Activated CD8-positive, alpha-beta memory T cell treated with anti-CD3 and anti-CD28 coated beads for 24 hours (primary cell): ENCODE measurements around the gene HMX1.

Experiments
- DNase-seq: peaks from one replicate; pipeline ENCODE4 v3.0.0-alpha.2; 2020

Gene HMX1

GRCh38 chr4:8854931-8855330 lies 16.7 kb downstream of the HMX1 start:
- no peak for DNase-seq

GRCh38 chr4:8854016-8854415 lies 17.6 kb downstream of the HMX1 start:
- no peak for DNase-seq

- DNase-seq: no peak
These were observed 18.4 kb downstream of the HMX1 start for GRCh38 chr4:8853249-8853648.

DNA sequence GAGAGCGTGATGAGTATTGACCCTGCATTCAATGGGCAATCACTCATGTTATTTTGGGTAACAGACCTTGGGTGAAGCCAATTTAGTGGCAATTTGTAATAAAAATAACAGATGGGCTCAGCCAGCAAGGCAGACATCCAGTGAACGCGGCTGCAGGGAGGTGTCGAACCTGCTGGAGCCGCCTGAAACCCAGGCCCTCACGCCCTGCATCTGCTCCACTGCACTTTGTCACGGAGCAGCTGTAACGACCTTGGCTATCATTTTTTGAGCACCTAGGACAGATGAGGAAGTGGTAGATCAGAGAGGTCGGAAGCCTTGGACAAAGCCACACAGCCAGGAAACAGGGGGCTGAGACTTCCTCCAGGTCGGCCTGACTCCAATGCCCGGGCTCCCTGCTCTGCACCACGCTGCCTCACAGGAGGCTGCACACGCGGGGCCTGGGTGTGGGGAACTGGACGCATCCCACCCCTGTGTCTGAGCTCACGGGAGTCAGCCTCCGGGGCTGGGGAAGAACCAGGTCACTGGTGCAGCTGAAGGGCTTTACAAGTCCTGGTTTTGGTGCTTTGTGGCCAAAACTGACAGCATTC lies 19.4 kb downstream of the HMX1 start:
- no peak for DNase-seq

- DNase-seq: no peak
These were observed 20.1 kb downstream of the HMX1 start for GRCh38 chr4:8851321-8852117.

DNA sequence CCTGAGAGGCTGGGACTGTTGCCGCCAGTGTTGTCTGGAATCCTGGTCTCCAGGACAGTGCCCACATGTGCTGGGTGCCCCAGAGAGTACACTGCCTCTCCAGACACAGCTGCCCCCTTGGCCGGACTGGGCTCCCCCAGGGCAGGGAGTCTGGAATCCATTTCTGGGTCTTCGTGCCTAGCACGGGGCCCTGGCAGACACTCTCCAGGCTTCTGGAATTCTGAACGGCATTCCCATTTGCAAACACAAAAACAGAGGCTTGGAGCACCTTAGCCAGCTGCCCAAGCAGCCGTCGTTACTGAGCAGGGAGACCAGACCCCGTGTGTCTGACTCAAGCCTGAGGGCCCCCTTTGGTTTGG lies 20.8 kb downstream of the HMX1 start:
- no peak for DNase-seq

DNA sequence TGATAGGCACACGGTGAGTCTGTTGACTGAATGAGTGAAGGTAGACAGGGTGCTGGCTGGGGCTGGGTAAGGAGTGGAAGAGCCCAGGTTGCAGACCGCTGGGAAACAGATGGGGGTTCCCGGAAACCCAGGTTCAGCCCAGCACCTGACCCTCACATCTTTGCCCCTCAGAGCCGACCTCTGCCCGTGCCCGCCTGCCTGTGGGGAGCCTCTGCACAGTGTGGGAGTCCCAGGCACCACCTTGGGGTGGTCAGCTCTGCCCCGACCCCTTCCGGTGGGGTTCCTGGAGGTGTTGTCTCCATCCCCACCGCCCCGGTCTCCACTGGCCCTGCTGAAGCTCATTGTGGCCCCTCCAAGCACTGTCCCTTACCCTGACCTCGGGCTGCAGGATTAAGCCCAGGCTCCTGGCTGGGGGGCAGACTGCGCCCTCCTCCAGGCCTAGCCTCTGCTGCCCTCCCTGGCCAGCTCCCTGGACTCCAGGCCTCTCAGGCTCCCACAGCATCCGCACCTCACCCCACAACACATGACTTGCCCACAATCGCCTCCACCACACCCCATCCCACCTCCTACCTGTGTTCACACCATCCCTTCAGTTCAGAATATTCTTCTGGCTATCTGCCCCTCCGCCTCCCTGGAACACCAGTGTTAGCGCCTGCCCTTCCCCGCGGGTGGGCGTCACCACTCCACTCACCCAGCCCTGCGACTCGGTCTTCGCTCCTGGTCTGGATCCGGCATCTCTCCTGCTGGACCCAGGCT lies 21.4 kb downstream of the HMX1 start:
- DNase-seq: no peak

GRCh38 chr4:8849266-8850073 lies 22.2 kb downstream of the HMX1 start:
- DNase-seq: peak; percentile 43

DNA sequence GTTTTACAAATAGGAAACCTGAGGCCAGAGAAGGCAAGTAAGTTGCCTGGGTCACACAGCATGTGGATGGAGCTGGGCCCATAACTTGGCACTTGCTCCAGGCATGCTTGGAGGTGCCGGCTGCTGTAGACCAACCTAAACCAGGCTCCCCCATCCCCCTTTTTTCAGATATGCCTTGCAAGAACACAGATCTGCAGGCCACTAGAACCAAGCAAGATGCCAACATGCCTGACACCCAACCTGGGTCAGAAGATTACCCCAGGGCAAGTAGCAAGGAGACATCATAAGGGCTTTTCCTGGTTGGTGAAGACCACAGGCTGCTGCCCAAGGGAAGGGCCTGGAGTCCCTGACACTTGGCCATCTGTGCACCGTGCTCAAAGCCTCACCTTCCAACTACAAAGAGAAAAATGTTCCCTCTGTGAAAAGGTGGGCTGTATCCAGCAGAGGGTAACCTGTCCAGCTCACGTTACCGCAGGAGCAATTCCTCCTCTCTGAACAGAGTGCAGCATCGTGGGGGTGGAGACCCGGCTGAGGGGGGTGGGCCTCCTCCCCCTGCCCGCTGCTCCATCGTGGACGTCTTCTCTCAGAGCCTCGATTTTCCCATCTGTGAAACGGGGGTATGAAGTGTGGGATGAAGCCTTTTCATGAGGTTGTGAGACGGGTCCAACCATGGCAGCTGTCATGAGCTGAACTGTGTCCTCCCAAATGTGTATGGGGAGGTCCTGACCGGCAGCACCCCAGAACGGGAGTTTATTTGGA lies 23.0 kb downstream of the HMX1 start:
- DNase-seq: peak; percentile 33

- DNase-seq: peak; percentile 13
These were observed 23.9 kb downstream of the HMX1 start for GRCh38 chr4:8847764-8848163.

- DNase-seq: peak; percentile 9
These were observed 24.3 kb downstream of the HMX1 start for GRCh38 chr4:8847331-8847730.

DNA sequence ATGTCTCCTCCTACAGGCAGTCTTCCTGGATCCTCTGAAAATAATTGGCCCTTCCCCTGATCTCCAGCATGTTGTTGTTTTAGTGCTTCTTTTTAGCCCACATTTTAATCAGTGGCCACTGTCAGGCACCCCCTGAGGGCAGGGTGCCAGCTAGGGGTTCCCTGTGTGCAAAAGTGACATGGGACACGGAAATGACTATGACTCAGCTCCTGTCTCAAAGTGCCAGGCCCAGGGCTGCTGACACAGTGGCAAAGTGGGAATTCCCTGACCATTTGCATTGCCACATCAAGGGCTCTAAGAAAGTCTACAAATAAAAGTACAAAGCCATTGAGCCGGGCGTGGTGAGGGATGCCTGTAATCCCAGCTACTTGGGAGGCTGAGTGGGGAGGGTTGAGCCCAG lies 24.8 kb downstream of the HMX1 start:
- no peak for DNase-seq

- peak; percentile 11 for DNase-seq
These were observed 25.5 kb downstream of the HMX1 start for GRCh38 chr4:8846046-8846720.

DNA sequence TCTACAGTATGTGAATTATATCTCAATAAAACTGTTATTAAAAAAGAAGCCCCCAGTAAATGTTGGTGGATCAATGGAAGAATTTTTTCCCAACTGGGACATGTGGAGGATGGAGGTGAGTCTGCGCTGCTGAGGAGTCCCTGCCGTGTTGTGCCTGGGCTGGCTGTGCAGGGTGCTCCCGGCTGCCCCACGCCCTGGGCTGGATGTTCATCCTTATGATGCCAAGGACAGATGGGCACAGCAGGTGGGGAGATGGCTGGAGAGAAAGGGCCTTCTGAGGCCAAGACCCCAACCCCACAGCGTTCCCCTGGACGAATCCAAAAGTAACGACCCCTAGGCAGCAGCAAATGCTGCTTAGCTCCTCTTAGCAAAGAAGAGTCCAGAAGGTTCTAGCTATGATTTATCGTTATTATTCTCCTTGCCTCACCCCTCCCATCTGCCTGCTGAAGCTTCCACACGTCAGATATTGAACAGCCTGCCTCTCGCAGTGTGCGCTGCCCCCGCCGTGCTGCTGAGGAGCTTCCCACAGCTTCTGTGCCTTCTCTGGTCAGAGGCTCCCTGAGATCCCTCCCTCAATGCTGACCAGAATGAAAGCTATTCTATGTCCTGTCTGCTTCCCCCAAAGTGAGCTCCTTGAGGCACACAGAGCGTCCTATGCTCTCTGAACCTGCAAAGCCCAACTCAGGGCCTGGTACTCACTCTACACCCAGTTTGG lies 26.5 kb downstream of the HMX1 start:
- DNase-seq: peak; percentile 17

GRCh38 chr4:8843597-8843996 lies 28.0 kb downstream of the HMX1 start:
- no peak for DNase-seq

GRCh38 chr4:8842614-8843013 lies 29.0 kb downstream of the HMX1 start:
- DNase-seq: no peak

DNA sequence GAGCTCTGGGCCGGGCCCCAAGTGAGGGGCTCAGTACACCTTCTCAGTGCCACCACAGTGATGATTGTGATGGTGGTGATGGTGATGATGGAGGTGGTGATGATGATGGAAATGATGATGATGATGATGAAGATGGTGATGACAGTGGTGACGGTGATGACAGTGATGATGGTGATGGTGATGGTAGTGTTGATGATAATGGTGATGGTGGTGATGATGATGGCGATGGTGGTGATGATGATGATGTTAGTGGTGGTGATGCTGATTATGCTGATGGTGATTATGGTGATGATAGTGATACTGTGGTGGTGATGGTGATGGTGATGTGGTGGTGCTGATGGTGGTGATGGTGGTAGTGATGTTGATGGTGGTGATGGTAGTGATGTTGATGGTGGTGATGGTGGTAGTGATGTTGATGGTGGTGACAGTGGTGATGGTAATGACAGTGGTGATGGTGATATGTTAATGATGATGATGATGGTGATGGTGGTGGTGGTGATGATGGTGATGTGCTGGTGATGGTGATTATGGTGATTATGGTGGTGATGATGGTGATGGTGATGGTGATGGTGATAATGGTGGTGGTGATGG lies 29.9 kb downstream of the HMX1 start:
- DNase-seq: peak; percentile 28

GRCh38 chr4:8840816-8841455 lies 30.7 kb downstream of the HMX1 start:
- DNase-seq: peak; percentile 37

DNA sequence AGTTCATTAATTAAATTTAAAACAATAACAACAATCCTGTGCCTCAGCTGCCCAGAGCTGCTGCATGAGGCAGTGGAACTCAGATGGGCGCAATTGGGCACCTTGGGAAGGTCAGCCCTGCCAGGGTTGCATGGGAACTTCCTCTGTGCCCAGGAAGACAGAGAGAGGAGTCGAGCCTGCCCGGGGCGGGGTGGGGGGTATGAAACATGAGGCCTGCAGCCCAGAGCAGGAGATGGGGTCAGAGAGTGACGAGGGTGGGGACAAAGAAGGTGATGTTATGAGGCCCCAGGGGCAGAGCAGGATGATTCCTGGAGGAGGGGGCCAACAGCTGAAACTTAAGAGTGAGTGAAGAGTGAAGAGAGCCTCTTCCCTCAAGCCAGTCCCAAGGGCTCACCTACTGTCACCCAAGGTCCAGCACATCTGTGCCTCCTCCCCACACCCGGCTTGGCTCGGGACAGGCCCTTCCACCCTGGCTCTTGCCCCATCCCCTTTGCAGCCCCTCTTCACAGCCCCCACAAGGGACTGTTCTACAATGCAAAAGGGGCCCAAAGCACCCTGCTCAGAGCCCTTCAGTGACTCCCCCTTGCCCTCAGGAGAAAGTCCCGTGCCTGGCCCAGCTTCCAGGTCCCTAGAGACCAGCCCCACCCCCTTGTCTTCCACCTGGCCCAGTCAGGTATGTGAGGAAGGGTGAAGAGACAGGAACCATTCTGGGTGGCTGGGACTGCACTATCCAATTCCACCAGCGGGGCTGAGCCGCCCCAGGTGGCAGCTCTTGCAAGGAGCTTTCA lies 31.4 kb downstream of the HMX1 start:
- DNase-seq: peak; percentile 33
